Measurements from ENCODE around the gene XPO4. TPM values are rescaled to one million over a fixed set of nuclear protein-coding genes. Genes with fewer than 3 reads are reported as not detected.

The XPO4 gene
- total and polyA plus RNA-seq, 2 of the 13 experiments (the other 11 are each of a cell fraction or from before 2014, with no cell fraction given): 8.4 to 24.8 TPM

DNA sequence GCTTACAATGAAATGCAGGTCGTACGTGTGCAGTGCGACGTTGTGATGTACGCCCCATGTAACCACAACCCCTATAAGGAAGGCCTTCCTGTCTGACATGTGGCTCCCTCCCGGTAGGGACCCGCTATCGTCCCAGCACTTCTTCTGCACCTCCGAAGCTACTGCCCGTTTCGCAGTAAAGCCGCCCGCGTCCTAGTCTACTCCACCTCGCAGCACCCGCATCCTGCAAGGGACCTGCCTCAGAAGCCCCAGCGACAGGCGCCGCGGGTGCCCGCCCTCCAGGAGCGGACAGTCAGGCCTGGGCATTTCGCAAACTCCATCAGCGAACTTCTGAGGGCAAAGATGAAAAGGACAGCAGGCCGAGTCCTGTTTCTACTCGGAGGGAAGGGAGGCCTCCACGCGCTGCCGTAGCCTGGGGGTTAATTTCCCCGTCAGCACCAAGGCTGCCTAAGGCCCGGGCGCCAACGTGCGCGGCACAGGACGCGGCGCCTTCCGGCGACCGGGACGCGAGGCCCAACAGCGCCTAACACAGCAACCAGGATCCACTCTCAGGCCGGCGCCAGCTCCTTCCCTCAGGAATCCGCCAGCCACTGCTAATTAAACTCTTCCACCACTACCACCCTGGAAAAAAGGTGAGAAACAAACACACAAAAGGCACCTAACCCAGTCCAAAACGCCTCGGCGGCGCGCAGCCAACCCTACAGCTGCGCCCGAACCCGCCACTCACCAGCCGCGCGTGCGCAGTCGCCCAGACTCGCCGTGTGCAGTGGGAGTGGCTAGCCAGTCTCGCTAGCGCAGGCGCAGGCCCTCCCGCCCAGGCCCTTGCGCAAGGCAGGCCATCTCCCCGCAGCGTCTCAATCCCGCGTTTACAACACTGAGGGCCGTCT, 129.1 kb downstream of the XPO4 start, which contains the start of gene EEF1AKMT1 (continued):
- no peak for TF ChIP-seq SMARCC2 (IDR thresholded peaks at IDR 0.05)
- no peak for TF ChIP-seq SP2 (CRISPR knock-in tag; IDR thresholded peaks at IDR 0.05)
- no peak; the same call in 1 of the 2 replicates for TF ChIP-seq HCFC1 (IDR thresholded peaks at IDR 0.05; ENCODE audit: low read depth, low read length)
- peak; percentile 81 for TF ChIP-seq ZNF746 (CRISPR knock-in tag; IDR thresholded peaks at IDR 0.05)
- TF ChIP-seq HOXA7 (CRISPR knock-in tag; IDR thresholded peaks at IDR 0.05): no peak
- peak; percentile 97; the same call in 1 of the 2 replicates for TF ChIP-seq ZNF558 (CRISPR knock-in tag; IDR thresholded peaks at IDR 0.05; ENCODE audit: borderline replicate concordance)
- TF ChIP-seq, protein P1, sequence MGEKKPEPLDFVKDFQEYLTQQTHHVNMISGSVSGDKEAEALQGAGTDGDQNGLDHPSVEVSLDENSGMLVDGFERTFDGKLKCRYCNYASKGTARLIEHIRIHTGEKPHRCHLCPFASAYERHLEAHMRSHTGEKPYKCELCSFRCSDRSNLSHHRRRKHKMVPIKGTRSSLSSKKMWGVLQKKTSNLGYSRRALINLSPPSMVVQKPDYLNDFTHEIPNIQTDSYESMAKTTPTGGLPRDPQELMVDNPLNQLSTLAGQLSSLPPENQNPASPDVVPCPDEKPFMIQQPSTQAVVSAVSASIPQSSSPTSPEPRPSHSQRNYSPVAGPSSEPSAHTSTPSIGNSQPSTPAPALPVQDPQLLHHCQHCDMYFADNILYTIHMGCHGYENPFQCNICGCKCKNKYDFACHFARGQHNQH (CRISPR knock-in tag; IDR thresholded peaks at IDR 0.05): peak; percentile 78
- TF ChIP-seq DNMT1 (CRISPR knock-in tag; IDR thresholded peaks at IDR 0.05): no peak
- TF ChIP-seq TP53 (CRISPR knock-in tag; conservative IDR thresholded peaks at IDR 0.05): 0 out of 2 replicates have a peak, but pooled peaks have one; percentile 23
- TF ChIP-seq AHR (CRISPR knock-in tag; IDR thresholded peaks at IDR 0.05): peak; percentile 34; the same call in 1 of the 2 replicates
- peak; percentile 89; the same call in 1 of the 2 replicates for TF ChIP-seq ZBTB4 (CRISPR knock-in tag; IDR thresholded peaks at IDR 0.05; ENCODE audit: borderline replicate concordance)
- peak; percentile 57; the same call in 1 of the 2 replicates for TF ChIP-seq ZNF782 (CRISPR knock-in tag; IDR thresholded peaks at IDR 0.05; ENCODE audit: borderline replicate concordance)
- peak; percentile 87 for TF ChIP-seq TAF1 (CRISPR knock-in tag; IDR thresholded peaks at IDR 0.05)
- TF ChIP-seq THAP11 (CRISPR knock-in tag; IDR thresholded peaks at IDR 0.05): peak; percentile 64
- no peak for TF ChIP-seq ZNF143 (CRISPR knock-in tag; IDR thresholded peaks at IDR 0.05)
- TF ChIP-seq, protein P2, sequence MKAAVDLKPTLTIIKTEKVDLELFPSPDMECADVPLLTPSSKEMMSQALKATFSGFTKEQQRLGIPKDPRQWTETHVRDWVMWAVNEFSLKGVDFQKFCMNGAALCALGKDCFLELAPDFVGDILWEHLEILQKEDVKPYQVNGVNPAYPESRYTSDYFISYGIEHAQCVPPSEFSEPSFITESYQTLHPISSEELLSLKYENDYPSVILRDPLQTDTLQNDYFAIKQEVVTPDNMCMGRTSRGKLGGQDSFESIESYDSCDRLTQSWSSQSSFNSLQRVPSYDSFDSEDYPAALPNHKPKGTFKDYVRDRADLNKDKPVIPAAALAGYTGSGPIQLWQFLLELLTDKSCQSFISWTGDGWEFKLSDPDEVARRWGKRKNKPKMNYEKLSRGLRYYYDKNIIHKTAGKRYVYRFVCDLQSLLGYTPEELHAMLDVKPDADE (CRISPR knock-in tag; IDR thresholded peaks at IDR 0.05): no peak; the same call in 1 of the 2 replicates
- no peak for TF ChIP-seq ZNF850 (CRISPR knock-in tag; conservative IDR thresholded peaks at IDR 0.05)
- TF ChIP-seq, protein P3, sequence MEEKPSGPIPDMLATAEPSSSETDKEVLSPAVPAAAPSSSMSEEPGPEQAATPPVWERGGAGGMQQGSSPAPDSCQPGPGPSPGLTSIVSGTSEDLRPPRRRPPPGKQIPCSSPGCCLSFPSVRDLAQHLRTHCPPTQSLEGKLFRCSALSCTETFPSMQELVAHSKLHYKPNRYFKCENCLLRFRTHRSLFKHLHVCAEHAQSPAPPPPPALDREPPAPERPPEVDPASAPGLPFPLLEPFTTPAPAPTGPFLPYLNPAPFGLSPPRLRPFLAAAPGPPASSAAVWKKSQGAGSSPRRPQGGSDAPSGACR (CRISPR knock-in tag; IDR thresholded peaks at IDR 0.05): peak; percentile 58; the same call in 1 of the 2 replicates
- peak; percentile 29; the same call in 1 of the 2 replicates for TF ChIP-seq KMT2A (CRISPR knock-in tag; IDR thresholded peaks at IDR 0.05)
- TF ChIP-seq NKX3-1 (CRISPR knock-in tag; IDR thresholded peaks at IDR 0.05): peak; percentile 74
- no peak for TF ChIP-seq EED (CRISPR knock-in tag; IDR thresholded peaks at IDR 0.05)
- TF ChIP-seq ATF4 (CRISPR knock-in tag; IDR thresholded peaks at IDR 0.05): no peak
- TF ChIP-seq RELA (CRISPR knock-in tag; IDR thresholded peaks at IDR 0.05): no peak

All from HepG2 (cell line).